ENCODE measurements around the gene ICAM3. TPM values are rescaled to one million over a fixed set of nuclear protein-coding genes. Genes with fewer than 3 reads are reported as not detected.

Gene ICAM3
- total and polyA plus RNA-seq, 10 of the 15 experiments (the other 5 are each of a cell fraction or from before 2014, with no cell fraction given), result 5.5 to 152 (median 90.7) TPM

DNA sequence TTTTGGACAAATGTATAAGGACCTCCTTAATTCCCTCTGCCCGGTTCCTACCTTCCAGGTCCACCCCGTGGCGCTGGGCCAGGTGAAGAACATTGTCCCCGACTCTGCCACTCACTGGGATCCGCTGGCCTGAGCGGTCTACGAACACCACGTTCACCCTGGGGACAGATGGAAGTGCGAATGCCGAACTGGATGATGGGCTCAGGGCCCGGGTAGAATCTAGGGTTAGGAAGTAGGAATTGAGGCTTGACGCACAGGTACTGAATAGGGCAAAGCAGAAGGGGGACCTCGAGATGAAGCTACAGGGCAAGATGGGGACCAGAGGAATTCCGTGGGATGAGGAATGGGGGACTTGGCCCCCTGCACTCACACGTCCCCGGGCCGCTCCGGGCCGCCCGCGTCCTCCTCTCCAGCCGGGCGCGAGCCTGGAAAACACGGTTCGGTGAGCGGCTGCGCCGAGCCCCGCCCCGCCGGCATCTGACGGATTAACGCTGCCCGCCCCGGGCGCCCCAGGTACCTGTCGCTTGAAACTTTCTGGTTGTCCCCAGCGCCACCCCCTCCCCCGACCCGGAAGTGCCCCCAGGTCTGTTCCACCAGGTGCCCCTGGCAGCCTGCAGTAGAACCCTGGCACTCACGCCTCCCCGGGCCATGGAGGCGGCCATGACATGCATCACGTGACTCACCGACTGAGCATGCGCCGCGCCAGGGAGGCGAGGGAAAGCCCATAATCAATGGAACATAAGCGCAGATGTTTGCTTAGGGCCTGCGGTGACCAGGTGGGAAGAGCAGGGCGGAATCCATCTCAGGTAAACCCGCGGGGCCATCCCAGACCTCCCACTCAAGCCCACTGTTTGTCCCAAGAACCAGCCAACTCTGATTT, 23.8 kb downstream of the ICAM3 start, which contains the start of gene FDX2 (continued):
- TF ChIP-seq, protein P1, sequence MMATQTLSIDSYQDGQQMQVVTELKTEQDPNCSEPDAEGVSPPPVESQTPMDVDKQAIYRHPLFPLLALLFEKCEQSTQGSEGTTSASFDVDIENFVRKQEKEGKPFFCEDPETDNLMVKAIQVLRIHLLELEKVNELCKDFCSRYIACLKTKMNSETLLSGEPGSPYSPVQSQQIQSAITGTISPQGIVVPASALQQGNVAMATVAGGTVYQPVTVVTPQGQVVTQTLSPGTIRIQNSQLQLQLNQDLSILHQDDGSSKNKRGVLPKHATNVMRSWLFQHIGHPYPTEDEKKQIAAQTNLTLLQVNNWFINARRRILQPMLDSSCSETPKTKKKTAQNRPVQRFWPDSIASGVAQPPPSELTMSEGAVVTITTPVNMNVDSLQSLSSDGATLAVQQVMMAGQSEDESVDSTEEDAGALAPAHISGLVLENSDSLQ (IDR thresholded peaks at IDR 0.05), result 0 out of 2 replicates have a peak, but pooled peaks have one; percentile 25
- TF ChIP-seq, protein P2, sequence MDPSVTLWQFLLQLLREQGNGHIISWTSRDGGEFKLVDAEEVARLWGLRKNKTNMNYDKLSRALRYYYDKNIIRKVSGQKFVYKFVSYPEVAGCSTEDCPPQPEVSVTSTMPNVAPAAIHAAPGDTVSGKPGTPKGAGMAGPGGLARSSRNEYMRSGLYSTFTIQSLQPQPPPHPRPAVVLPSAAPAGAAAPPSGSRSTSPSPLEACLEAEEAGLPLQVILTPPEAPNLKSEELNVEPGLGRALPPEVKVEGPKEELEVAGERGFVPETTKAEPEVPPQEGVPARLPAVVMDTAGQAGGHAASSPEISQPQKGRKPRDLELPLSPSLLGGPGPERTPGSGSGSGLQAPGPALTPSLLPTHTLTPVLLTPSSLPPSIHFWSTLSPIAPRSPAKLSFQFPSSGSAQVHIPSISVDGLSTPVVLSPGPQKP (IDR thresholded peaks at IDR 0.05; ENCODE audit: low read depth, low read length), result no peak
- TF ChIP-seq IKZF1 (conservative IDR thresholded peaks at IDR 0.05) (peak; percentile 68), BMI1 (IDR thresholded peaks at IDR 0.05; ENCODE audit: borderline replicate concordance) (no peak), GABPA (IDR thresholded peaks at IDR 0.05; ENCODE audit: low read depth) (no peak), CEBPZ (IDR thresholded peaks at IDR 0.05; ENCODE audit: low read depth, low read length) (no peak), PAX5 (IDR thresholded peaks at IDR 0.05; ENCODE audit: borderline replicate concordance, low read depth, low read length) (peak; percentile 72; the same call in 1 of the 2 replicates), SP1 (IDR thresholded peaks at IDR 0.05; ENCODE audit: low read depth, low read length) (no peak), PRDM15 (CRISPR knock-in tag; IDR thresholded peaks at IDR 0.05) (peak; percentile 91), IRF4 (IDR thresholded peaks at IDR 0.05; ENCODE audit: low read depth, low read length) (no peak)
- TF ChIP-seq, protein P3, sequence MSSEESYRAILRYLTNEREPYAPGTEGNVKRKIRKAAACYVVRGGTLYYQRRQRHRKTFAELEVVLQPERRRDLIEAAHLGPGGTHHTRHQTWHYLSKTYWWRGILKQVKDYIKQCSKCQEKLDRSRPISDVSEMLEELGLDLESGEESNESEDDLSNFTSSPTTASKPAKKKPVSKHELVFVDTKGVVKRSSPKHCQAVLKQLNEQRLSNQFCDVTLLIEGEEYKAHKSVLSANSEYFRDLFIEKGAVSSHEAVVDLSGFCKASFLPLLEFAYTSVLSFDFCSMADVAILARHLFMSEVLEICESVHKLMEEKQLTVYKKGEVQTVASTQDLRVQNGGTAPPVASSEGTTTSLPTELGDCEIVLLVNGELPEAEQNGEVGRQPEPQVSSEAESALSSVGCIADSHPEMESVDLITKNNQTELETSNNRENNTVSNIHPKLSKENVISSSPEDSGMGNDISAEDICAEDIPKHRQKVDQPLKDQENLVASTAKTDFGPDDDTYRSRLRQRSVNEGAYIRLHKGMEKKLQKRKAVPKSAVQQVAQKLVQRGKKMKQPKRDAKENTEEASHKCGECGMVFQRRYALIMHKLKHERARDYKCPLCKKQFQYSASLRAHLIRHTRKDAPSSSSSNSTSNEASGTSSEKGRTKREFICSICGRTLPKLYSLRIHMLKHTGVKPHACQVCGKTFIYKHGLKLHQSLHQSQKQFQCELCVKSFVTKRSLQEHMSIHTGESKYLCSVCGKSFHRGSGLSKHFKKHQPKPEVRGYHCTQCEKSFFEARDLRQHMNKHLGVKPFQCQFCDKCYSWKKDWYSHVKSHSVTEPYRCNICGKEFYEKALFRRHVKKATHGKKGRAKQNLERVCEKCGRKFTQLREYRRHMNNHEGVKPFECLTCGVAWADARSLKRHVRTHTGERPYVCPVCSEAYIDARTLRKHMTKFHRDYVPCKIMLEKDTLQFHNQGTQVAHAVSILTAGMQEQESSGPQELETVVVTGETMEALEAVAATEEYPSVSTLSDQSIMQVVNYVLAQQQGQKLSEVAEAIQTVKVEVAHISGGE (CRISPR knock-in tag; IDR thresholded peaks at IDR 0.05), result peak; percentile 61
- TF ChIP-seq, protein P4, sequence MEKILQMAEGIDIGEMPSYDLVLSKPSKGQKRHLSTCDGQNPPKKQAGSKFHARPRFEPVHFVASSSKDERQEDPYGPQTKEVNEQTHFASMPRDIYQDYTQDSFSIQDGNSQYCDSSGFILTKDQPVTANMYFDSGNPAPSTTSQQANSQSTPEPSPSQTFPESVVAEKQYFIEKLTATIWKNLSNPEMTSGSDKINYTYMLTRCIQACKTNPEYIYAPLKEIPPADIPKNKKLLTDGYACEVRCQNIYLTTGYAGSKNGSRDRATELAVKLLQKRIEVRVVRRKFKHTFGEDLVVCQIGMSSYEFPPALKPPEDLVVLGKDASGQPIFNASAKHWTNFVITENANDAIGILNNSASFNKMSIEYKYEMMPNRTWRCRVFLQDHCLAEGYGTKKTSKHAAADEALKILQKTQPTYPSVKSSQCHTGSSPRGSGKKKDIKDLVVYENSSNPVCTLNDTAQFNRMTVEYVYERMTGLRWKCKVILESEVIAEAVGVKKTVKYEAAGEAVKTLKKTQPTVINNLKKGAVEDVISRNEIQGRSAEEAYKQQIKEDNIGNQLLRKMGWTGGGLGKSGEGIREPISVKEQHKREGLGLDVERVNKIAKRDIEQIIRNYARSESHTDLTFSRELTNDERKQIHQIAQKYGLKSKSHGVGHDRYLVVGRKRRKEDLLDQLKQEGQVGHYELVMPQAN (conservative IDR thresholded peaks at IDR 0.05), result peak; percentile 99
